T-helper 2 cell (primary cell): ENCODE data around the gene PYHIN1.
A peak's percentile ranks its signal among the peaks of the same experiment; 100 is the strongest.

Experiments
- DNase-seq, 5 experiments: peaks; one replicate each; pipeline versions ENCODE4 v3.0.0 to v3.0.0-alpha.2; 2012 to 2022

PYHIN1 gene

DNA sequence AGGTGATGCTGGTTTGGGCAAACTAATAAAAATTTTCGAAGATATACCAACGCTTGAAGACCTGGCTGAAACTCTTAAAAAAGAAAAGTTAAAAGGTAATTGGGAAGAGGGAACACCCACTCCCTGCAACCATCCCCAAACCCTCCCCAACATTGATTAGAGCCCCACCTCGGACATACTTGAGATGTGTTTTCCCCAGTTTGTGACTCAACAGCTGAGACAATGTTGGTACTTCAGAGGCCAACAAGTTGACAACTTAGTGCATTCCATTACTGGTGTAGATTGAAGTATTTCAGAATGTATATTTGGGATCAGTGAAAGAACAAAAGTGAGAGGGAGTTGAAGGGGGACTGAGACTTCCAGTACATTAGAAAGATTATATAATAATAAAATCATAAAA, 83.5 kb downstream of the PYHIN1 start:
- DNase-seq = no peak

DNA sequence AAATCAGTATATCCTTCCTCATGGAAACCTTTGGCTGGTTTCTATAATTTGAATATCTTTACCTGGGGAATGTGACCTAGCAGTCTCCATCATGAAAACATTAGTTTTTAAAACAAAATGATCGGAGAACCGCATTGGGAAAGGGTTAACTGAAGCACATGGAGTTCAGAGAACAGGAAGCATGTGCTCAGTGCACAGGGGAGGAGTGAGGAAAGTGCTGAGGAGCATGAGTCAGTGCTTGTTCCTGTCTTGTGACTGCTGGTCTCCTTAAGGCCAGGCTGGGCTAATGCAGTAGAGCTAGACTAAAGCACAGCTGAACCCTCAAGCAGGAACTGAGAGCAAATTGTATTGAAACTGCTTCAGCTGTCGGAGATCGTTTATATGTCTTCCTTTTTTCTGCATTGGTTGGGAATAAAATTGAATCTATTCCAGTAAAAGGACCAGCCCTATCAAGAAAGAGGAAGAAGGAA, 84.1 kb downstream of the PYHIN1 start:
- peak in 4 of 5 experiments; percentile 46 to 87 (median 48) for DNase-seq

DNA sequence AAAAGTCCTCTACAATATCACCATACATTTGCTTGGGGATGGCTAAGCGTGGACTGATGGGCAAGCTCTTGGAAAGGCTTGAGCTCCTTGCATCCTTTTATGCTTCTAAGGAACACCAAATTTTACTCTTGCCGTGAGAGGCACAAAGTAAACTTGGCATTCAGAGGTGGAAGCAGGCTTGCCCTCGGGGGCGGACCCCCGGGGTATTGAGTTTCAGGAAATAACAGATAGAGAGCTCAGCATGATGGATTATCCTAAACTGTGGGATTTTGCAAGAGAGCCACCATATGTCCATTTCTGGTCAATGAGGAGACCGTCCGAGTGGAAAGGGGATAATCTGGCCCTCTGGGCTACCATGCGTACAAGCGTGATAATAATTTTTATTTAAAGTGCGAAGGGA, 92.4 kb downstream of the PYHIN1 start:
- DNase-seq = no peak

DNA sequence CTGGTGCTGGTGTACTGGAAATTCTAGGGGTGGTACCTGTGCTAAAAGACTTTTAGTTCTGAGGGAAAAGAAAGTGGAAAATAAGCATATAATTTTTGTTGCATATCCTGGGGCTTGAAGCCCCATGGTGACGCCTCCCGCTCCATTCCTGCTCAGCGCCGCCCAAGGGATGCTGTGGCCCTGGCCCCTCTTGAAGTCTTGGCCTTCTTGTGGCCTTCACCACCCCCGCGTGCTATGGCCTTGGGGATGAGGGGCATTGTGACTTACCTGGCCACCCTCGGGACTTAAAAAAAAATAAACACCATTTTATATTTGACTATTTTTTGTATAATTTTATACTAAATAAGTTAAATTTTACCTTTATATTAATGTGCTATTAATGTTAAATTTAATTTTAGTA, 93.7 kb downstream of the PYHIN1 start:
- no peak for DNase-seq
